ENCODE results near the gene FGR.
A peak's percentile ranks its signal among the peaks of the same experiment; 100 is the strongest.
"Not testable (repeated sequence)": the region's sequence is repeated elsewhere in the genome, so short reads cannot be mapped to it uniquely, and the experiment has no call there.

The FGR gene

DNA sequence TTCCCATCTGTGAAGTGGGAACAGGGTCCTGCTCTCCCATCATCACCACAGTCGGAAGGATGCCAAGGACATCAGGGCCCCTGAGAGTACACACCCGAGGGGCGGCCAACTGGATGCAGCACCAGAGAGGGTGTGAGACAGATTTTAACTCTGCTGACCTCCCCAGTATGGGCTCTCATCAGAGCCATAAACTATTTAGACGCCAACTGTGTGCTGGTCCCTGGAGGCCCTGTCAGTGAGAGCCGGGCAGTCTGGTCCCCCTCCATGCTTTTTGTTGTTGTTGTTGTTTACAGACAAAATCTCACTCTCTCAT lies 1.7 kb downstream of the FGR start:
- no peaks in the 10 kb centered on the region for H3K27me3 Mint-ChIP-seq
- peak overlapping the region; percentile 72 for H3K4me3 Mint-ChIP-seq
- H3K4me1 Mint-ChIP-seq (ENCODE audit: low read depth): peaks cover 90% of the 10 kb centered on the region
- H3K27ac Mint-ChIP-seq: peak overlapping the region; percentile 95
- H3K36me3 Mint-ChIP-seq (ENCODE audit: low read depth): peaks cover 3% of the 10 kb centered on the region
- no peaks in the 10 kb centered on the region for H3K9me3 Mint-ChIP-seq

DNA sequence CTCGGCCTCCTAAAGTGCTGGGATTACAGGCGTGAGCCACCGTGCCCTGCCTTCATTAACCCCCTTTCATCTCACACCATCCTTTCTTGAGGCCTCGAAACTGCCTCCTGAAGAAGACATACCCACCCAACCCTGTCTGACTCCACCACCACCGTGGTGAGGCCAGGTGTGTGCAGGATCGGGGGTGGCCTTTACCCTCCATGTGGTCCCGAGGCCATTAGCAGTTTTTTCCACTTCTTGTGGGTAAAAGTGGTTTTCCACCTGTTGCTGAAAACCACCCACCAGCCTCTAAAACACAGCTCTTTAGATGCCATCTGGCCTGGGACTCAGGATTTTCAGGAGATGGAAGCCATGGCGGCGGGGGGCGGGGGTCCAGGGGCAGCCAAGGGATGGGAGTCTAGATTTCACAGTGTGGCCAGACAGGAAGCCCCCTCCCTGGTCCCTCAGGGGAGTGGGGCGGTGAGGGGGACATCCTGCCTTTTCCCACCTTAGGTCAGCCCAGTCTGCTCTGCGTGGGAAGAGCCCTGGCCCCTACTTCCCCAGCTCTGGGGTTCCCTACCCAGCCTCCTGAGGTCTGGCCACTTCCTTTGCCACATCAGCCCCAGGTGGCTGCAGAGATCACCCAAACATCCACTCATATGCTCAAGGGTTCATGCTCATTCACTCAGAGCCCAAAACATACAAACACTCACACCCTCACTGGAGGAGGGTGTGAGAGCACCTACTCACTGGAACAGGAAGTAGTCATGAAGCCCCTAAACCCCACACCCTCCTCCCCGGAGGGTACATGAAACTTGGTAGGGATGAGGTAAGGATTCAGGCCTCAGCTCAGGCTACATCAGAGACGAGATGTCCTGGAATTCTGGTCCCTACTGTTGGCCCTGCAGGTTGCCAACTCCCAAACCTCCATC lies 2.3 kb downstream of the FGR start:
- H3K4me1 Mint-ChIP-seq (ENCODE audit: low read depth): peaks cover 85% of the 10 kb centered on the region
- H3K36me3 Mint-ChIP-seq (ENCODE audit: low read depth): peaks cover 3% of the 10 kb centered on the region
- H3K27me3 Mint-ChIP-seq: no peaks in the 10 kb centered on the region
- peak overlapping the region; percentile 72 for H3K4me3 Mint-ChIP-seq
- H3K9me3 Mint-ChIP-seq: no peaks in the 10 kb centered on the region
- peak overlapping the region; percentile 95 for H3K27ac Mint-ChIP-seq

DNA sequence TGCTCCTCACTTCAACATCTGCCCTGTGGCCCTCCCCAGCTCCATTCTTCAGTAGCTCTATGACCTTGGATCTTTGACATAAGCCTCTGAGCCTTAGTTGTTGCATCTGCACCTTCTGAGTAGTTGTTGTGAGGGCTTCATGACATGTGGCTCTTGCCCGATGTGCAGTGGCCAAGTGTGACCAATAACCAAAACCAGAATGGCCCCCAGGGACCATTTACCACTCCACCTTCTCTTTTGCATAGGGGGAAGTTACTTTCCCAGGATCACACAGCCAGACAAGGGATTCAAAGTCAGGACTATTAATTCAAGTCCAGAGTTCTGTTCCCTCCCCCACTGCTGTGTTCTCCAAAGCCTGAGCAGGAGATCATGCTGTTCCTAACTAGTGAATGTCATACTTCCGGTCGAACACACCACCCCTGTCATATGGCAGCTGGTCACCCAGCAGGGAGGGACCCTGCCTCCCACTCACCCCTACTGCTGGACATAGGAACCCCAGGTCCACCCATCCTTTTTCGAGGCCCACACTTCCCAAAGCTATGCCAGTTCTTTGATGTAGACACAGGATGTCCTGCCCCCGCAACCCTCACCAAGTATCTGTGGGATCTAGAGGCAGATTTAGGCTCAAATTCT lies 4.0 kb downstream of the FGR start:
- H3K4me1 Mint-ChIP-seq (ENCODE audit: low read depth): peaks cover 80% of the 10 kb centered on the region
- no peaks in the 10 kb centered on the region for H3K27me3 Mint-ChIP-seq
- no peaks in the 10 kb centered on the region for H3K9me3 Mint-ChIP-seq
- H3K36me3 Mint-ChIP-seq (ENCODE audit: low read depth): peaks cover 3% of the 10 kb centered on the region
- H3K27ac Mint-ChIP-seq: peak overlapping the region; percentile 95
- H3K4me3 Mint-ChIP-seq: peak overlapping the region; percentile 72

DNA sequence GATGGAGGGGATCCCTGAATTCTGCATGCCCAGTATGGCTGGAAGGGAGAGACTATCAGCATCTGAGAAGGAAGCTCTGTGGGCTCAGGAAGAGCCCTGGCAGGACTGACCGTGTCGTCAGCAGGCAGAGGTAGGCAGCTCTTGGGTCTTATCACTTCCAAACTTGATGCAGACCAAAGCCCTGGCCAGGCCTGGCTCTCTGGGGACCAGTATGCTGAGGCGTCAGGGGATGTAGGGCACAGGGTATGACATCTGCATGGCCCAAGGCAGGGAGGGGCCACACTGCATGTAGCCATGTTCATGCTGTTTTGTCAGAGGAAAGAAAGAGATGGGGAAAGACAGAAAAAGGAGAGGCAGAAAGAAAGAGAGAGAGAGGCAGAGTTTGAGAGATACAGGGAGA lies 6.3 kb downstream of the FGR start:
- H3K27ac Mint-ChIP-seq: no peak overlapping the region
- H3K36me3 Mint-ChIP-seq (ENCODE audit: low read depth): peaks cover 3% of the 10 kb centered on the region
- H3K9me3 Mint-ChIP-seq: no peaks in the 10 kb centered on the region
- H3K4me3 Mint-ChIP-seq: no peak overlapping the region
- peaks cover 66% of the 10 kb centered on the region for H3K4me1 Mint-ChIP-seq (ENCODE audit: low read depth)
- H3K27me3 Mint-ChIP-seq: no peaks in the 10 kb centered on the region

DNA sequence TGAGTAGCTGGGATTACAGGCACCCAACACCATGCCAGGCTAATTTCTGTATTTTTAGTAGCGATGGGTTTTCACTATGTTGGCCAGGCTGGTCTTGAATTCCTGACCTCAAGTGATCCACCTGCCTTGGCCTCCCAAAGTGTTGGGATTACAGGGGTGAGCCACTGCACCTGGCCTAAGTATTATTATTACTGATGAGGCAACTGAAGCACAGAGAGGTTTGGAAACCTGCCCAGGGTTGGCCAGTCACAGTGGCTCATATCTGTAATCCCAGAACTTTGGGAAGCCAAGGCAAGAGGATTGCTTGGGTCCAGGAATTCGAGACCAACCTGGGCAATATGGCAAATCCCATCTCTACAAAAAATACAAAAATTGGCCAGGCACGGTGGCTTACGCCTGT lies 7.3 kb downstream of the FGR start:
- not testable (repeated sequence) for H3K36me3 Mint-ChIP-seq (ENCODE audit: low read depth); H3K27ac Mint-ChIP-seq; H3K27me3 Mint-ChIP-seq; H3K4me3 Mint-ChIP-seq; H3K9me3 Mint-ChIP-seq
- peaks cover 65% of the 10 kb centered on the region for H3K4me1 Mint-ChIP-seq (ENCODE audit: low read depth)

DNA sequence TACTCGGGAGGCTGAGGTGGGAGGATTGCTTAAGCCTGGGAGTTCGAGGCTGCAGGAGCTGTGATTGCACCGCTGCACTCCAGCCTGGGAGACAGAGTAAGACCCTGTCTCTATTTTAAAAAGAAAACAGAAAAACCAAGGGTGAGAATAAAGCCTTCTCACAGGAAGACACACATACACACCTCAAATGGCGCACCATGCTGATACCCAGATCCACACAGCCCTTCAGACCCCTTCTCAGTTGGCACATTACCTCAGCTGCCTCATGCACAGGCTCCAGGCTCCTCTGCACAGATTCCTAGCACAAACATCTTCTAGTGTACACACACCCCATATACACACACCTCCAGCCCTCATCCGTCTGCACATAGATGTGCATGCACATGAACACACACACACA lies 7.9 kb downstream of the FGR start:
- Mint-ChIP-seq H3K36me3 (ENCODE audit: low read depth) (no peaks in the 10 kb centered on the region), H3K9me3 (no peaks in the 10 kb centered on the region), H3K4me1 (ENCODE audit: low read depth) (peaks cover 59% of the 10 kb centered on the region), H3K27me3 (no peaks in the 10 kb centered on the region), H3K4me3 (no peak overlapping the region), H3K27ac (peak overlapping the region; percentile 77)

DNA sequence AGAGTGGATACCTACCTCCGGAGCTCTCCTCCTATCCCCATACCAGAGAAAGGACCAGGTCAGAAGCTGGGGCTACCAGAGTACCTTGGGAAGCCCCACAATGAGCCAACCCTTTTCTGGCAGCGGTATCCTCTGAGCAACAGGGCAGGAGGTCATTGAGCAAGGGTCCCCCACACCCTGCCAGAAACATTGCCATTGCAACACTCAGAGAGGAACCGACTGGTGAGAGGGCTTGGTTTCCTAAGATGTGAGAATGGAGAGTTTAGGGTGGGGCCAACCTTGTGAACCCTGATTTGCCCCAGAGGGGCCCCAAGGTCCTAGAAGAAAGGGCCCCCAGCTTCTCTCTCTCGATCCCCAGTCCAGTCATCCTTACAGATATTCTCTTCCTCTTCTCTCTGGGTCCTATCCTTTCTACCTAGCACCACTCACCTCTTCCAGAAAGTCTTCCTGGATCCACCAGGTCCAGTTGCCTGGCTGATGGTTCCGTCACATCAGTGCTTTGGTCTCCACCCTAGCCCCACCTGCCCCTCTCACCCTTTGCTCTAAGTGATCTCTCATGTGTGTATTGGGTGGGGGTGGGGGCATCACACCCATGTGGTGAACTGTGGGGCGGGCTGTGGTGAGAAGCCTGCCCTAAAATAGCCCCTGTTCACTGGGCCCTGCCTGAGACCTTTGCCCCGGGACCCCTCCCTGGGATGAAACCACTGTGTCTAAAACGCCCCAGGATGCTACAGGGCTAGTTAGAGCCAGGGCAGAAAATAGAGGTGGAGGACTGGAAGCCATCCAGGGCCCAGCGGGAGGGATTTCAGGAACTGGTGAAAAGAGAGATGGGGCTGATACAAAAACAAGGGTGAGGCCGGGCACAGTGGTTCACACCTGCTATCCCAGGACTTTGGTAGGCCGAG lies 8.7 kb downstream of the FGR start:
- Mint-ChIP-seq H3K9me3 (no peaks in the 10 kb centered on the region), H3K36me3 (ENCODE audit: low read depth) (no peaks in the 10 kb centered on the region), H3K4me3 (peak overlapping the region; percentile 76), H3K27me3 (no peaks in the 10 kb centered on the region), H3K4me1 (ENCODE audit: low read depth) (peaks cover 53% of the 10 kb centered on the region), H3K27ac (peak overlapping the region; percentile 57)

DNA sequence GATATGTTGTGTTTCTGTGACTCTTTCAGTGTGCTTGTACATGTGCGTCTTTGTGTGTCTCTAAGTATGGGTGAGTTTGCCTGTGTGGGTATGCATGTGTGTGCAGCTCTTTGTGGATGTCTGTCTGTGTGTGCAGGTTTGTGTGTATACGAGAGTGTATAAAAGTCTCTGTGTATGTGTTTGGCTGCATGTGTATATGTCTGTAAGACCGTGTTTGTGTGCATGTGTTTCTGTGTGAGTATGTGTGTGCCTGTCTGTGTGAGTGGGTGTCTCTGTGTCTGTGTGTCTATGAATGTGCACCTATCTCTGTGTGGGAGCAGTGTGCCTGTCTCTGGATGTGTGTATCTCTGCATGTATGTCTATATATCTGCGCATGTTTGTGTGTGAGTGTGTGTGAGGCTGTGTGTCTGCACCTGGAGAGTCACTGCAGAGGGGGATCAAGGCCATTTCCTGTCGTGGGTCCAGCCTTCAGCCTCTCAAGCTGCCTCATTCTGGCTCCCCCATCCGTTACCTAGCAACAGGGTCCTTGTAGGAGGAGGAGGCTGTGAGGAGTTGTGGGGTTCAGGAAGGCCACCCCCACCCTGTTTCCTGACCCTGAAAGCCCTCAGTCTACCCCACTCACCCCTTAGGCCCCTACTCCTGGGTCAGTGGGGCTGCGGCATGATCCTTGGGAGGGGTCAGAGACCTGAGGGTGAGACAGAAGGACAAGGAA lies 10.4 kb downstream of the FGR start:
- no peak overlapping the region for H3K4me3 Mint-ChIP-seq
- no peak overlapping the region for H3K27ac Mint-ChIP-seq
- peaks cover 4% of the 10 kb centered on the region for H3K36me3 Mint-ChIP-seq (ENCODE audit: low read depth)
- H3K9me3 Mint-ChIP-seq: no peaks in the 10 kb centered on the region
- peaks cover 43% of the 10 kb centered on the region for H3K4me1 Mint-ChIP-seq (ENCODE audit: low read depth)
- H3K27me3 Mint-ChIP-seq: no peaks in the 10 kb centered on the region

DNA sequence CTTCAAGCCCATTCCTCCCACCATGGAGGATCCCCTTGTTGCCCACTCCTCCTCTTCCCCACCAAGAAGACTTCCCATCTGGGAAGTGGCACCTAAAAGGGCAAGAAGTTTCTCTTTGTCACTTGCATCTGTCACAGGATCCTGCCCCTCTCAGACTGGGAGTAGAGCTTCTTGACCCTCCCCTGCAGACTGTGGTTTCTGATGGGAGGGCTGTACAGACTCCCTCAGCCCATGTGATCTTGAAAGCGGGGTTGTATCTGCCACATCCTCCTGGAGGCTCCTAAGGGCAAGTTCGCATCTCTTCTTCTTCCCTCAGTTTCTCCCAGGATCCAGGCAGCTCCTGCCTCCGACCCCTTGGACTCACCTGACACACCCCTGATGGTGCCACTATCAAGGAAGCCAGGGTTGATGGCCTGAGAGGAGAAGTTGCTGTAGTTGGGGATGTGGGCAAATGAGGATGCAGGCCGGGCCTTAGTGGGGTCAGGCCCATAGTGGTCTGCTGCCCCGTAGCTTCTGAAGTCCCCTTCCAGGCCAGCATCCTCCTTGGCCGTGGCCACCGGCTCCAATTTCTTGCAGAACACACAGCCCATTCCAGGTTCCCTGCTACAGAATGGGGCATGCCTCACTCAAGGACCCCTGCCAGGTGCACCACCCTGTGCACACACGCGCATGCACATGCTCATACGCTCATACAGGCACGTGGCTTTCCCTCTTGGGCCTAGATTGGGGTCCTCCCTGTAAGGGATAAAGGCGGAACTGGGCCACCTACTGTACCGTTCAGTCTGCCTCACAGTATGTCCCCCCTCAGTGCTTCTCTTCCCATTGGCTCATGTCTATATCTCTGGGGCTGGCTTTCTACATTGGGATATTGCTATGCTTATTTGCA lies 11.4 kb downstream of the FGR start:
- H3K27me3 Mint-ChIP-seq: no peaks in the 10 kb centered on the region
- no peak overlapping the region for H3K4me3 Mint-ChIP-seq
- H3K9me3 Mint-ChIP-seq: no peaks in the 10 kb centered on the region
- peaks cover 6% of the 10 kb centered on the region for H3K36me3 Mint-ChIP-seq (ENCODE audit: low read depth)
- H3K4me1 Mint-ChIP-seq (ENCODE audit: low read depth): peaks cover 42% of the 10 kb centered on the region
- H3K27ac Mint-ChIP-seq: no peak overlapping the region

DNA sequence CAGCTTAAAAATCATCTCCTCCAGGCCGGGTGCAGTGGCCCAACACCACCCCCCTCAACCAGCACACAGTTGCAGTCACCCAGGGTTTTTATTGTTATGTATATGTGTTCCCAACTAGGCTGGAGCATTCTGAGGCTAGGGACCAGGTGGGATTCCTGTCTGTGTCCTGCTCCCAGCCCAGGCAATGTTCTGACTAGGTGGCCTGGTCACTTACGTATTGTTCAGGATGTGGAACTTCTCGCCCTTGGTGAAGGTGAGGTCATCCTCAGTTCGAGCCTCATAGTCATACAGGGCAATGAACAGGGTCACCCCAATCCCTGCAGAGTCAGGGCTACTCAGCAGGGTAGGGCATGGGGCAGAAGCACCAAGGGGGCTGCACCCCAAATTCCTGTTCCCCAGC lies 12.2 kb downstream of the FGR start:
- no peaks in the 10 kb centered on the region for H3K27me3 Mint-ChIP-seq
- H3K9me3 Mint-ChIP-seq: no peaks in the 10 kb centered on the region
- peaks cover 47% of the 10 kb centered on the region for H3K4me1 Mint-ChIP-seq (ENCODE audit: low read depth)
- H3K4me3 Mint-ChIP-seq: no peak overlapping the region
- peaks cover 8% of the 10 kb centered on the region for H3K36me3 Mint-ChIP-seq (ENCODE audit: low read depth)
- no peak overlapping the region for H3K27ac Mint-ChIP-seq

DNA sequence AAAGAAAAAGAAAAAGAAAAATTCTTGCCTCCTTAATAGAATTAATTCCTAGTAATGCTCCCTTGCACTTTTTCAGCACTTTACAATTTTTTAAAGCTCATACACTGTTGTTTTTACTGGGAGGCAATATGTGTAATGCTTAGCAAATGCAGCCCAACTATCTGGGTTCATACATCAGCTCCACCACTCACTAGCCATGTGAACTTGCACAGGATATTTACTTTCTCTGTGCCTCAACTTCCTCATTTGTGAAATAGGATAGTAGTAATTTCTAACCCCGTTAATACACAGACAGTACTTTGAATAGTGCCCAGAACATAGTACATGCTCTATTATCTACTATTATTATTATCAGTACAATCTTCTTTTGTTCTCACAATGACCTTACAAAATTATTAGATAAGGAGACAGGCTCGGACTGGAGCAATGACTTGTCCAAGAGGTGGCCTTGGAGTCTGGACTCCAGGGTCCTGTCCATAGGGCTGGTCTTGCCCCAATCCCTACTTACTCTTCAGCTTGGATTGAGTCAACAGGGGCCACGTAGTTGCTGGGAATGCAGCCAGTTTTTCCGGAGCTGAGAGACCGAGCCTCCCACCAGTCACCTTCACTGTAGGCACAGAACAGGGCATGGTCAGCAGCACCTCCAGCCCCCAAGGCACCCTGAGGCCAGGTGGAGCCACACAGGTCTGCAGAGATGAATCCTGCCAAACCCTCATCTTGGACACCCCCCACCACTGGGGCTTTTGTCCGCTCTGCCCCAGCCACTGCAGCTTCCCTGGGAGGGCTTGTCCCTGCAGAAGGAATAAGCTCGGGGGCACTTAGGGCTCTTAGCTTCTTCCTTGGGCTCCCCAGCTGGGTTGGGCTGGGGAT lies 13.7 kb downstream of the FGR start:
- Mint-ChIP-seq H3K4me1 (ENCODE audit: low read depth) (peaks cover 55% of the 10 kb centered on the region), H3K27ac (no peak overlapping the region)

DNA sequence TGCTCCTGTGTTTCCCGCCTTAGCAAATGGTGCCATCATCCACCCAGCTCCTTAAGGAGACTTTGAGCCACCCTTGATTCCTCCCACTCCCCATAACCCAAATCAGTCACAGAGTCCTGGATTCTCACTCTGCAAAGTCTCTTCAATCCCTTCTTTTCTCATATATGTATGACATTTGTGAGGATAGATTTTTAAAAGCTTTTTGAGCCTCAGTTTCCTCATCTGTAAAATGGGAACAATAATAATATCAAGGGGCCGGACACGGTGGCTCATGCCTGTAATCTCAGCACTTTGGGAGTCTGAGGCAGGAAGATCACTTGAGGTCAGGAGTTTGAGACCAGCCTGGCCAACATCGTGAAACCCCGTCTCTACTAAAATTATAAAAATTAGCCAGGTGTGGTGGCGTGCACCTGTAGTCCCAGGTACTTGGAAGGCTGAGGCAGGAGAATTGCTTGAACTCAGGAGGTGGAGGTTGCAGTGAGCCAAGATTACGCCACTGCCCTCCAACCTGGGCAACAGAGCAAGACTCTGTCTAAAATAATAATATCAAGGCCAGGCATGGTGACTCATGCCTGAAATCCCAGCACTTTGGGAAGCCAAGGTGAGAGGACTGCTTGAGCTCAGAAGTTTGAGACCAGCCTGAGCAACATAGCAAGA lies 15.1 kb downstream of the FGR start:
- peaks cover 52% of the 10 kb centered on the region for H3K4me1 Mint-ChIP-seq (ENCODE audit: low read depth)
- H3K9me3 Mint-ChIP-seq; H3K36me3 Mint-ChIP-seq (ENCODE audit: low read depth); H3K4me3 Mint-ChIP-seq; H3K27ac Mint-ChIP-seq; H3K27me3 Mint-ChIP-seq: not testable (repeated sequence)

More for the DNA sequence above, 13.7 kb downstream of the FGR start:
- no peaks in the 10 kb centered on the region for H3K27me3 Mint-ChIP-seq
- H3K9me3 Mint-ChIP-seq: no peaks in the 10 kb centered on the region
- H3K4me3 Mint-ChIP-seq: no peak overlapping the region
- H3K36me3 Mint-ChIP-seq (ENCODE audit: low read depth): peaks cover 8% of the 10 kb centered on the region

Measured in stimulated activated naive CD8-positive, alpha-beta T cell treated with anti-CD3 and anti-CD28 coated beads, Interleukin-15, Interleukin-2, amounts not matched to agents 100 ng/mL and 50 ng/mL, for 24 hours (primary cell).